Urothelium cell line (cell line): ENCODE data around the gene NRP2.

Experiments
- DNase-seq: peaks from one replicate; pipeline ENCODE4 v3.0.0; 2011; ENCODE audit warnings: low spot score, mixed read lengths
- FAIRE-seq: peaks from 2 replicates; lab custom pipeline; 2011; peaks lifted over from hg19 to GRCh38; lab: Jason Lieb, UNC

Gene NRP2

GRCh38 chr2:205837663-205838062 lies 155.4 kb downstream of the NRP2 start:
- FAIRE-seq (no peak), DNase-seq (peak; percentile 60)

- FAIRE-seq: no peak
- no peak for DNase-seq
Observed at GRCh38 chr2:205845446-205845845, 163.1 kb downstream of the NRP2 start.
